Brain pericyte (primary cell): ENCODE data around the gene SAA4.
"Not testable (repeated sequence)": the region's sequence is repeated elsewhere in the genome, so short reads cannot be mapped to it uniquely, and the experiment has no call there.

Experiments used
- DNase-seq: peaks from one replicate; pipeline ENCODE4 v3.0.0-alpha.2; 2012; ENCODE audit warnings: low read depth, low spot score

The SAA4 gene, protein sequence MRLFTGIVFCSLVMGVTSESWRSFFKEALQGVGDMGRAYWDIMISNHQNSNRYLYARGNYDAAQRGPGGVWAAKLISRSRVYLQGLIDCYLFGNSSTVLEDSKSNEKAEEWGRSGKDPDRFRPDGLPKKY

DNA sequence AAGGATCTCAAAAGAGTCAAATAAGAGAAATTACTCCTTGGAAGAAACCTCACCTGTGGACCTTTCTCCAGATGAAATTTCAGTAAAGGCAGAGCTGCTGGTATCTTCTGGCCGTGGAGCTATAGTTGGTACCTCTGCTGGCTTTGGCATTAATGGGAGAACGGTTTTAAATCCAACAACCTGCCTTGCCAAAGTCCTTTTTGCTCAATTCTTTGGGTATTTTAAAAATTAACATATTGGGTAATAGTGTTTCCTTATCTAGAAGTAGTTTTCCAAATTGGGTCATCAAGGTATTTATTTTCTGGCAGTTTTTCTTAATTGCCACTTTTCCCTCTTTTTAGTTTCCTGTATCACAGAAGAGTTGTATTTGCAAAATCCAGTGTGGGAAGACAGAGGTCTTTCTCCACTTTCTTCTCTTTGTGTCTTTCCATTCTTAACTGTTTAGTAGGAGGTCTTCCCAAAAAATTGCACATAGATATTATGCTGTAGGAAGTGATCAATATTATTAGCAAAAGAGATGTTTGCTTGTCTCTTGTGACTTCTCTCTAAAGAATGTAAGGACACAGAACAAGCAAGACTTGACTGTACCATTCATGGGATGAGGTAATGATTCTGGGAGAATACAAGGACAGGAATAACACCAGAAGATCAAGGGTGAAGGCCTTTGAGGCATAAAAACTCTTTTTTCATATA lies at the start of gene SAA4:
SAA4 (minus strand) TSS at position 139 of the 693 bp plus-strand sequence. CDS start 876 bp downstream, outside the sequence.
- DNase-seq = no peak

DNA sequence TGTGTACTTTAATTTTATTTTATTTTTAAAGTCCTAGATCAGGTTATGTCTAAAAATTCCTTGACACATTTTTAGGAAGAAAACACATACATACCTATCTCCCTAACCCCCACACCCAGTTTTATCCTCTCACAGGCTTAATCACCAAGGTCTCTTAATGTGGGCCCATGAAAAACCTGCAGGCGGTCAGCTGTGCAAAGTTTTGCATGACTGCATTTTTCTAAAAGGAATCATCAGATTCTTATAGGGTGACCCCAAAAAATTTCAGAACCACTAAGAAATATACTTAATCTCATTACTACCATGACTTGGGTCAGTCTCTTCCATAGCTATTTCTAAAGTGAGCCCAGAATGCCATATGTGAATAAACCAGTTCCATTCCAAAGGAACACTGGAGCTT lies 49.2 kb upstream of the SAA4 start:
- no peak for DNase-seq

DNA sequence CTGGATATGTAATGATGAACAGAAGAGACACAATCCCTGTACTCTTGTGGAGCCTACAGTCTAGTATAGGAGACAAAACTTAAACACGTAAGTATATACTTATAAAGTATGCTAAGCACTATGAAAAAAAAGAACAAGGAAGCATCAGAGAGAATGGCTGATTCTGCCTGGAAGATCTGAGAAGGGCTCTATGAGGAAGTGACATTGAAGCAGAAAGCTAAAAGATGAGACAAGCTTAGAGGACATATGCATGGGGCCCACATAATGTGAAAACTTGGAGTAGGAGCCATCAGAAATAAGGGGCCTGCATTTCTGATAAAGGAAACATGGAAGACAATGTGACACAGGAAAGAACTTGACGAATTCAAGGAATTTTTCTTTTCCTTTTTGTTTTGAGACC lies 46.0 kb upstream of the SAA4 start:
- DNase-seq = no peak

DNA sequence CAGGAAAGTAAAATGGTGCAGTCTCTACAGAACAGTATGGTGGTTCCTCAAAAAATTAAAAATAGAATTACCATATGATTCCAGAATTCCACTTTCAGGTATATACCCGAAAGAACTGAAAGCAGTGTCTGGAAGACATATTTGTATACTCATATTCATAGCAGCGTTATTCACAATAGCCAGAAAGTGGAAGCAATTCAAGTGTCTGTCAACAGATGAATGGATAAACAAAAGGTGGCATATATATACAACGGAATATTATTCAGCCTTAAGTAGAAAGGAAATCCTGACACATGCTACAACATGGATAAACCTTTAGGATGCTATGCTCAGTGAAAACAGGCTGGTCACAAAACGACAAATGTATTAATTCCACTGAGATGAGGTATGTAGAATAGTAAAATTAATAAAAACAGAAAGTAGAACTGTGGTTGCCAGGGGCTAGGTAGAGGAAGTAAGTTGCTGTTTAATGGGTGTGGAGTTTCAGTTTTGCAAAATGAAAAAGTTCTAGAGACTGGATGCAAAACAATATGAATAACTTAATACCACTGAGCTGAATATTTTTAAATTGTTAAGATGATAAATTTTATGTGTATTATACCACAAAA lies 43.9 kb upstream of the SAA4 start:
- DNase-seq = no peak

DNA sequence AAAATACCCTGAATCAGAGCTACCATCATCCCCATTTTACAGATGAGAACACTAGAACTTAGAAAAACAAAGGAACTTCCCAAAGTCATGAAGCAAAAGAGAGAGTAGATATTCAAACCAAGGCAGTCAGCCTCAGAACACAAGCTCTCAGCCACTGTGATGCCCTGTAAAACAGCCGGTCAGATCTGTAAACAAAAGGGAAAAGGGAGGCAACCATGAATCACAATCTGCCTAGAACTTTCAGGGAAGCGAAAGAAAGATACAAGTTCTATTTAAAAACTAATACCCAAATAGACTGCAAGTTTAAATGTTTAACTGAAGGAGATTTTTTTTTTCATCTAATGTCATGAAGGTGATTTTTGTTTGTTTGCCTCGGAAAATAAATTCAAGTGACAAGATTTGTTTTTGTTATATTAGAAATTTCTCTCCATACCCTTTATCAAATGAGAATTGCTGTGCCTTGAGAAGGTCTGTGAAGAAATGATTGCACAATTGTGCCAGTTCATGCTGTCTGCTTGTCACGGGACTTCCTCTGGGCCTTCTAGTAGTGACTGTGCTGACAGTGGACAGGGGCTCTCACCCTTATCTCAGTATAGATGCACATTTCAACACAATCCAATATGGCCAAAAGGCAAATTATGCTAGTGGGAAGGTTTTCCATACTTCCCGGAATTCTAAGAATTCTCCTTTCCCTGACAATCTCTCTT lies 41.1 kb upstream of the SAA4 start:
- DNase-seq = no peak

DNA sequence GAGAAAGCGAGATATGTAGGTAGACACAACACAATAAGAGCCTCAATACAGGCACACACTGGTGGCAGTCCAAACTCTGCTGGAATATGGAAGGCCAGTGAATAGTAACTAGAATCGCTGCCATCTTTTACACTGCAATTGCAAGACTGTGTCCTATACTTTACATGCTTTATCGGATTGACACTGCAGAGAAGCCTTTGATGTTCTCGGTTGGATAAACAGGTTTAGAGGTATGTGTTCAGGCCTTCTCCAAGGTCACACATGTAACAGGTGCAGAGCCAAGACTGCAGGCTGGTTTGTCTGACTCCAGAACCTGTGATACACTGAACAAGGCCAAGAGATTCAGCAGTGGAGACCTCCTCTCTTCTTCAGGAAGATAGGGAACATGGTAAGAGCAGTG lies 34.6 kb upstream of the SAA4 start:
- no peak for DNase-seq

DNA sequence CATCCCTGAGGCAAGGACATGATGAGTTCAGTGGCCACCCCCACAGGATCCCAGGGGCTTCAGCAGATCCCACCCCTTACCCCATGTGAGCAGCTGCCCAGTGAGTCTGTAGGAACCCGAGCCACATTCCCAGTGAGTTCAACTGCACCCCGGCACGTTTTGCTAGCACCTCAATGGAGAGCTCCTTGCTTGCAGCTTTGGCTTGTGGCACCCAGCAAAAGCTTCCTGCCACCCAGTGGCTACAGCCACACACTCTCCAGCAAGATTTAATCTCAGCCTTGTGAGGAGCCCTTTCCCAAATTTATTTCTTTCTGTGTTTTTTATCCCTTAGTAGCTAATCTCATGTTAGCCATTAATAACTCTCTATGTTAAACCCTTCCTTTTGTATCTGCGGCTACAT lies 33.5 kb upstream of the SAA4 start:
- no peak for DNase-seq

DNA sequence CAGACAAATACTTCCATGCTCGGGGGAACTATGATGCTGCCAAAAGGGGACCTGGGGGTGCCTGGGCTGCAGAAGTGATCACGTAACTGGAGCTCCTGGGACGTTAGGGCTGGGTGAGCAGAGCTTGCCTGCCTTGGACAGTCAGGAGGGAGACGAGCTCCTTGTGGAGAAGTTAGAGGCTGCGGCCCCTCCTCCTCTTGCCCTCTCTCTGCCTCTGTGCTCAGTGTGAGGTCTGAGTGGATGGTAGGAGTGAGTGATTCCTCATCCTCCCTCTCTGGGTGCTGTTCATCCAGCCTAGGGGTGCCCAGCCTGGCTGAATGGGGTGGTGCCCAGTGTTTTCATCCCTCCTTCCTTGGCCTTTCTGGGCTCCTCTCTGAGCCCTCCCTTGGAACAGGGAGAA lies 32.6 kb upstream of the SAA4 start:
- DNase-seq = not testable (repeated sequence)

DNA sequence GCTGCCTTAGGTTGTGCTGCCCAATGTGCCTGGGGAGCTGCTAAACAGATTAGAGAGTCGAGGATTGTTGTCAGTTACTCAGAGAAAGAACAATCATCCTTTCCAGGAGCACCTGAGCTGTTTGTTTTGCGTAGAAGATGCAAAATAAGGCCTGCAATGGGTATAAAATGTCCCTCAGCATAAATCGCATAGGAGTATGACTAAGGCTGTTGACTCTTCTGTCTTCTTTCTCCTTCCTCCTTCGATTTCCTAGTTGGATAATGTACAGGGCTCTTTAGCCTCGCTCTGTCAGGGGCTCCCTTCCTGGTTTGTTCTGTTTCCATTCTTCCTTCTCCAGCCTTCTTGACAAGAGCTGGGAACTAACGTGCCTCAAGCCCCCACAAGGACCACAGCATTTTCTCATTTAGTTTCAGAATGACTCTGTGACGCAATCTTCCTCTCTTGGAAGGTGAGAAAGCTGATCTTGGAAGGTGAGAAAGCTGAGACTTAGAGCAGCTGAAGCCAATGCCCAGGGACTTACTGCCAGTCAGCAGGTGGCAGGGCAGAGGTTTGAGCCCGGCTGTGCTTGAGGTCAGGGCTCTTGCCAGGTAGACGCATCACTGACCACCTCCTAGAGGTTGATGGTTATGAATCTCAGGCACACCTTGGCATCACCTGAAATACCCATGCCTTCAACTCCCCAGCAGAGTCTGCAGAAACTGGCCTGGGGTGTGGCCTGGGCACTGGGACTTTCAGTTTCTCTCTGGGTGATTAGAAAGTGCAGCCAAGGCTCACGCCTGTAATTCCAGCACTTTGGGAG lies 30.9 kb upstream of the SAA4 start:
- DNase-seq = not testable (repeated sequence)

DNA sequence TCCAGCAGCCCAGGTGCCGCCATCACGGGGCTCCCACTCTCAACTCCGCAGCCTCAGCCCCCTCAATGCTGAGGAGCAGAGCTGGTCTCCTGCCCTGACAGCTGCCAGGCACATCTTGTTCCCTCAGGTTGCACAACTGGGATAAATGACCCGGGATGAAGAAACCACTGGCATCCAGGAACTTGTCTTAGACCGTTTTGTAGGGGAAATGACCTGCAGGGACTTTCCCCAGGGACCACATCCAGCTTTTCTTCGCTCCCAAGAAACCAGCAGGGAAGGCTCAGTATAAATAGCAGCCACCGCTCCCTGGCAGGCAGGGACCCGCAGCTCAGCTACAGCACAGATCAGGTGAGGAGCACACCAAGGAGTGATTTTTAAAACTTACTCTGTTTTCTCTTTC lies 29.3 kb upstream of the SAA4 start, which contains the start of gene SAA1:
SAA1 (plus strand) TSS at position 316 of the 400 bp plus-strand sequence. CDS start 624 bp downstream, outside the sequence.
- no peak for DNase-seq

DNA sequence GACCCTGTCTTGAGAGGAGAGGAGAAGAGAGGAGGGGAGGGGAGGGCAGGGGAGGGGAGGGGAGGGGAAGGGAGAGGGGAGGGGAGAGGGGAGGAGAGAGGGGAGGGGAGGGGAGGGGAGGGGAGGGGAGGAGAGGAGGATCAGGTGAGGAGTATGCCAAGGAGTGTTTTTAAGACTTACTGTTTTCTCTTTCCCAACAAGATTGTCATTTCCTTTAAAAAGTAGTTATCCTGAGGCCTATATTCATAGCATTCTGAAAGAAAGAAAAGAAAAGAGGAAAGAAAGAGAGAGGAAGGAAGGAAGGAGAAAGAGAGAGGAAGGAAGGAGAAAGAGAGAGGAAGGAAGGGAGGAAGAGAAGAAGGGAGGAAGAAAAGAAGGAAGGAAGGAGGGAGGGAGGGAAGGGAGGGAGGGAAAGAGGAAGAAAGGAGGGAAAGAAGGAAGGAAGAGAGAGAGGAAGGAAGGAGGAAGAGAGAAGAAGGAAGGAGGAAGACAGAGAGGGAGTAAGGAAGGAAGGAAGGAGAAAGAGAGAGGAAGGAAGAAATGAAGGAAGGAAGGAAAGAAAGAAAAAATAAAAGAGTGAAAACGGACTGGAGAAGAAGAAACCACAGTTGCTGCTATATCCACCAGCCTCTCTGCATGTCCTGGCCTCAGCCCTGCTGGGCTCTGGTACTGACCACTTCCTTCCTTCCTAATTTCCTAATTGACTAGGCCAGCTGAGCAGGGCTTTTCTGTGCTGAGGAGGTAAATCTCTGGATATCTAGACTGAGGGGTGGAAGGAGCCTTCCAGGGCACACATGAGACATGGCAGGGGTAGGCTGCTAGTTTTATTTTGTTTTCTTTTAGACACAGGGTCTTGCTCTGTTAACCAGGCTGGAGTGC lies 28.3 kb upstream of the SAA4 start:
- DNase-seq = no peak

DNA sequence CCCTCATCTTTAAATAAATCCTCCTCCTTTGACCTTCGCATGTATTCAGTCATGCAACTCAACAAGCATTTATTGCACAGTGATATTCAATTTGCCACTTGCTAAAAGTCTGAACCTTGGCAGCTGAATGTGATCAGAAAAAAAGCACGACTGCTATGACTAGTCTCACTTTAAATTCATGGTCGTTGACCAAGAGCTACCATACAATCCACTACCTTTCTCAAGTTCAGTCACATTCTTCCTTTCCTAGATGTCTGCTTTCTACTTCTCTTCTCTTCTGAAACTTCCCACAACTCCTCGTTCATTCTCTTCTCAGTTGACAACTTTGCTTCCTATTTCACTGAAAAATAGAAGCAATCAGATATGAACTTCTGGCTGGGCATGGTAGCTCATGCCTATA lies 27.4 kb upstream of the SAA4 start:
- no peak for DNase-seq

DNA sequence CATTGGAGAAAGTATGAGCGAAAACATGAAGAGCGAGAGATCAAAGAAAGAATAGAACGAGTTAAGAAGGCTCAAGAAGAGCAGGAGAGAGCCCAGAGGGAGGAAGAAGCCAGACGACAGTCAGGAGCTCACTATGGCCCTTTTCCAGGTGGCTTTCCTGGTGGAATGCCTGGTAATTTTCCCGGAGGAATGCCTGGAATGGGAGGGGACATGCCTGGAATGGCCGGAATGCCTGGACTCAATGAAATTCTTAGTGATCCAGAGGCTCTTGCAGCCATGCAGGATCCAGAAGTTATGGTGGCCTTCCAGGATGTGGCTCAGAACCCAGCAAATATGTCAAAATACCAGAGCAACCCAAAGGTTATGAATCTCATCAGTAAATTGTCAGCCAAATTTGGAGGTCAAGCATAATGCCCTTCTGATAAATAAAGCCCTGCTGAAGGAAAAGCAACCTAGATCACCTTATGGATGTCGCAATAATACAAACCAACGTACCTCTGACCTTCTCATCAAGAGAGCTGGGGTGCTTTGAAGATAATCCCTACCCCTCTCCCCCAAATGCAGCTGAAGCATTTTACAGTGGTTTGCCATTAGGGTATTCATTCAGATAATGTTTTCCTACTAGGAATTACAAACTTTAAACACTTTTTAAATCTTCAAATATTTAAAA lies 26.2 kb upstream of the SAA4 start:
- not testable (repeated sequence) for DNase-seq

DNA sequence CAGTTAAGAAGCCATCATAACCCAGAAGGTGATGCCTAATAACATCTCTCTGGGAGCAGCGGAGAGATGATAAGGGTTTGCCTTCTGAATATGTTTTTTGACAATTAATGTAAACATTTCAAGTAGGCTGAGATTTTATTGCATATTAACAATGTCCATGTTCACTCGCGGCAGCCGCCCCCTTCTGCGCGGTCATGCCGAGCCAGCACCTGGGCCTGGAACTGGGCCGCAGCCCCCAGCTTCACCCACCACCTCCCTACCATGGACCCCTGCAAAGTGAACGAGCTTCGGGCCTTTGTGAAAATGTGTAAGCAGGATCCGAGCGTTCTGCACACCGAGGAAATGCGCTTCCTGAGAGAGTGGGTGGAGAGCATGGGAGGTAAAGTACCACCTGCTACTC lies 25.1 kb upstream of the SAA4 start:
- no peak for DNase-seq

DNA sequence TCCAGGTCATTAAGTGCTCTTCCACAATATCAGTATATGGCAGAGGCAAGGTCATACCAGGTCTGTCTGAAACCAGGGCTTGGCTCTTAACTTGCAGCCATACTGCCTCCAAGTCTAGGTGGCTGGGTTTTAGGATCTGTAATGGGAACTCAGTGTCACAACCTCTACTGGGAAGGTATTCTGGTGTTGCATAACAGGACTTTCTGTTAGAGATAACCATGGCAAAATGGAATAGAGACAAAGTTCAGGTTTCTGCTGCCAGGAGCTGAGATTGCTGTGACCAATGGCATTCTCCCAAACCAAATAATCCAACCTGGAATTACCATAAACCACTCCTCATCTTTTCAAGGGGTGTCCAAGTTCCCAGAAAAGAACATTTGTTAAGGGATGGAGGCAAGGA lies 22.7 kb upstream of the SAA4 start:
- DNase-seq = no peak

DNA sequence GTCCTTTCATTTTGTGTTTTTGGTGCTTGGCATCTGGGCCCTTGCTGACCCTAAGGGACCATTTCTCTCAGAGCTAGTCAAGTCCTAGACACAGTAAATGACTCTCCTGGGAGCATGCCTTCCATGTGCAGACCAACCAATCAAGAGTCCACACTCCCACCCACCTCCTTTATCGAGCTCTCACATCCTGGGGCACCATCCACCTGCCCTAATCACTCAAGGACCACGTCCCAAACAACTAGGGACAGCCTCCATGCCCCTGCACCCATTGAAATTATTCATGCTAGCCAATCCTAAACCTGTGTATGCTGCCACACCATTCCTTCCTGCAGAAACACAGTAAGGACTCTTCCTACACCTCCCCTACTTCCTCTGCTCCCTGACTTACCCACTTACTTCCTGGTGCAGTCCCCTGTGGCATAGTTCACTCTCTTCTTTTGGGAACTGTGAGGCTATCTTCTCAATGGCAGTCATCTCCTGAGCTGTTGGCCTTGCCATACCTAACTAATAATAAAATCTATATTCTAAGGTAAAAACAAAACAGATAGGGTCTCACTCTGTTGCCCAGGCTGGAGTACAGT lies 18.3 kb upstream of the SAA4 start:
- no peak for DNase-seq

DNA sequence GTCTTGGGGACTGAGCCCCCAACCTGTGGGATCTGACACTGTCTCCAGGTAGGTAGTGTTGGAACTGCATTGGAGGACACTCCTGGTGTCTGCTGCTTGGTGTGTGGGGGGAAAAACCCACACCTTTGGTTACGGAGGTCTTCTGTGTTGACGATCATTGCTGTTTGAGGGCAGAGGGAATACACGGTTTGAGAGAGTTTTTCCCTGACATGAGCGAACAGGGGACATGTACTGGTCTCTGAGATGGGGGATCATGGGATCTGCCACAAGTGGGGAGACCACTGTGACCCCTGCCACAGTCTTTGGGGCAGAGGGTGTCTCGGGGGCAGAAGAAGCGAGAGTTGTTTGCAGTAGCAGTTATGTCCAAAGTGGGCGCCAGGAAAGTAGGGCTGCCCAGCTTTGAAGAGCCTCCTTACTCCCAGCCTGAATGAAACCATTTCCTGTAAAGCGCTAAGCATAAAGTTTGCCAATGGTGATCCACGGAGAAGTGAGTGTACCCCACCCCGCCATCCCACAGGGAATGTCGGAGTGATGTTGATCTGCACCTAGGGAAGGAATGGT lies 17.3 kb upstream of the SAA4 start:
- no peak for DNase-seq

DNA sequence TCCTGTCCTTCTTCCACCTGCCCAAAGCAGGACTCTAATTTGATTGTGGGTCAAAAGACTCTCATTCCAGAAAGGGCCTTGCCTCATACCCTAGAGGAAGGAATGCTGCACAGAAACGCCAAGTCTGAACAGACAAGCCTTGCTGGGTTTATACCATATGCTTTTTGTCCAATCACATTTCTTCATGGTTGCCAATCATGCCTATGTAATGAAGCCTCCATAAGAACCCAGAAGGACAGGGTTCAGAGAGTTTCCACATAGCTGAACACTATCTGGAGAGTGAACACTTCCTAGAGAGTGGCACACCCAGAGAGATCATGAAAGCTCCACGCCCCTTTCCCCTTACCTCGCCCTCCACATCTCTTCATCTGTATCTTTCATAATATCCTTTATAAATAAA lies 16.6 kb upstream of the SAA4 start:
- no peak for DNase-seq

DNA sequence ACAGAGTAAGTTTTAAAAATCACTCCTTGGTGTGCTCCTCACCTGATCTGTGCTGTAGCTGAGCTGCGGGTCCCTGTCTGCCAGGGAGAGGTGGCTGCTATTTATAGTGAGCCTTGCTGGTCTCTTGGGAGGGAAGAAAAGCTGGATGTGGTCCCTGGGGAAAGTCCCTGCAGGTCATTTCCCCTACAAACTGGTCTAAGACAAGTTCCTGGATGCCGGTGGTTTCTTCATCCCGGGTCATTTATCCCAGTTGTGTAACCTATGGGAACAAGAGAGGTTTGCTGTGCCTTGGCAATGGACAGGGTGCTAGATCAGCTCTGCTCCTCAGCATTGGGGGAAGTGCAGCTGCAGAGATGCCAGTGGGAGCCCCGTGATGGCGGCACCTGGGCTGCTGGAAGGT lies 12.0 kb upstream of the SAA4 start, which contains the start of gene SAA2:
SAA2 (minus strand) TSS at position 108 of the 400 bp plus-strand sequence. CDS start 657 bp downstream, outside the sequence.
- no peak for DNase-seq
